ENCODE results near the gene BMP5. TPM values are rescaled to one million over a fixed set of nuclear protein-coding genes. Genes with fewer than 3 reads are reported as not detected.

Gene BMP5
- total RNA-seq, 4 donors from 2014 or later, result 0.10 TPM; not detected in 3

- no peak overlapping the region for H3K4me3 ChIP-seq (ENCODE audit: low read depth, poor library complexity, severe bottlenecking)
- TF ChIP-seq CTCF (IDR thresholded peaks at IDR 0.05), result no peak
- TF ChIP-seq POLR2A (IDR thresholded peaks at IDR 0.05), result no peak
- intact Hi-C loops (cut with DNase I; ENCODE audit: low total_unique reads), result no loop called here
- DNase-seq (ENCODE audit: low spot score in 2 of 2), result no peak
Observed at GRCh38 chr6:55841341-55841740, 34.0 kb downstream of the BMP5 start.

GRCh38 chr6:55839080-55839479 is 36.3 kb downstream of the BMP5 start:
- intact Hi-C loops (cut with DNase I; ENCODE audit: low total_unique reads), result no loop called here
- no peak for DNase-seq (ENCODE audit: low spot score in 2 of 2)
- TF ChIP-seq CTCF (IDR thresholded peaks at IDR 0.05) (no peak), POLR2A (IDR thresholded peaks at IDR 0.05) (no peak)
- no peak overlapping the region for H3K4me3 ChIP-seq (ENCODE audit: low read depth, poor library complexity, severe bottlenecking)

GRCh38 chr6:55836945-55837344 is 38.4 kb downstream of the BMP5 start:
- intact Hi-C loops (cut with DNase I; ENCODE audit: low total_unique reads), result no loop called here
- TF ChIP-seq CTCF (IDR thresholded peaks at IDR 0.05) (no peak), POLR2A (IDR thresholded peaks at IDR 0.05) (no peak)
- 37 to 41% methylated on average over 4 of the region's 4 CpGs for WGBS, 2 donors
- DNase-seq (ENCODE audit: low spot score in 2 of 2), result no peak
- no peak overlapping the region for H3K4me3 ChIP-seq (ENCODE audit: low read depth, poor library complexity, severe bottlenecking)

- TF ChIP-seq CTCF (IDR thresholded peaks at IDR 0.05), result no peak
- TF ChIP-seq POLR2A (IDR thresholded peaks at IDR 0.05), result no peak
- WGBS, 2 donors, result 20 to 24% methylated on average over 3 of the region's 3 CpGs
- intact Hi-C loops (cut with DNase I; ENCODE audit: low total_unique reads), result no loop called here
Observed at GRCh38 chr6:55836481-55836880, 38.9 kb downstream of the BMP5 start.

GRCh38 chr6:55835220-55835619 is 40.2 kb downstream of the BMP5 start:
- intact Hi-C loops (cut with DNase I; ENCODE audit: low total_unique reads), result no loop called here
- TF ChIP-seq POLR2A (IDR thresholded peaks at IDR 0.05), result no peak
- TF ChIP-seq CTCF (IDR thresholded peaks at IDR 0.05), result no peak
- no peak for DNase-seq (ENCODE audit: low spot score in 2 of 2)
- 64 to 75% methylated on average over 1 of the region's 1 CpG for WGBS, 2 donors
- no peak overlapping the region for H3K4me3 ChIP-seq (ENCODE audit: low read depth, poor library complexity, severe bottlenecking)

More at GRCh38 chr6:55836481-55836880, 38.9 kb downstream of the BMP5 start:
- H3K4me3 ChIP-seq (ENCODE audit: low read depth, poor library complexity, severe bottlenecking), result no peak overlapping the region
- no peak for DNase-seq (ENCODE audit: low spot score in 2 of 2)

GRCh38 chr6:55833284-55833683 is 42.1 kb downstream of the BMP5 start:
- DNase-seq (ENCODE audit: low spot score in 2 of 2), result no peak
- intact Hi-C loops (cut with DNase I; ENCODE audit: low total_unique reads), result no loop called here
- TF ChIP-seq CTCF (IDR thresholded peaks at IDR 0.05), result no peak
- 87 to 88% methylated on average over 2 of the region's 2 CpGs for WGBS, 2 donors
- H3K4me3 ChIP-seq (ENCODE audit: low read depth, poor library complexity, severe bottlenecking), result no peak overlapping the region
